Mesenchymal stem cell (in vitro differentiated cells and primary cell): ENCODE measurements around the gene TMPRSS13.
A peak's percentile ranks its signal among the peaks of the same experiment; 100 is the strongest.

Experiments
- DNase-seq: peaks from one replicate; pipeline ENCODE4 v3.0.0-alpha.2; 2013
- H2AFZ ChIP-seq: one replicate; pipeline ENCODE4 v1.6.1; 2013; ENCODE audit warnings: low read depth, mild to moderate bottlenecking, control low read depth, inconsistent platforms, low read length, moderate library complexity
- H2AK5ac ChIP-seq: 2 replicates; pipeline ENCODE4 v1.6.1; 2013; ENCODE audit warnings: low read length, moderate library complexity, mild to moderate bottlenecking, inconsistent platforms; ENCODE audit not compliant: severe bottlenecking
- H2BK120ac ChIP-seq: one replicate; pipeline ENCODE4 v1.6.1; 2013; ENCODE audit warnings: low read depth, mild to moderate bottlenecking, inconsistent platforms, low read length, moderate library complexity
- H2BK12ac ChIP-seq, 2 experiments: one replicate each; pipeline ENCODE4 v1.6.1; 2013; ENCODE audit warnings: inconsistent platforms in 2 of 2, low read length in 2 of 2, mild to moderate bottlenecking in 2 of 2, moderate library complexity in 2 of 2, control low read depth in 1 of 2
- H2BK15ac ChIP-seq: one replicate; pipeline ENCODE4 v1.6.1; 2013; ENCODE audit warnings: mild to moderate bottlenecking, low read depth, inconsistent platforms; ENCODE audit not compliant: poor library complexity, severe bottlenecking
- H2BK5ac ChIP-seq: 2 replicates; pipeline ENCODE4 v1.6.1; 2013; ENCODE audit warnings: low read depth, mild to moderate bottlenecking, low read length, control low read depth, inconsistent platforms; ENCODE audit not compliant: poor library complexity, severe bottlenecking
- H3K14ac ChIP-seq, 2 experiments: one replicate each; pipeline ENCODE4 v1.6.1; 2013; ENCODE audit warnings: inconsistent platforms in 2 of 2, low read length in 2 of 2, control low read depth in 1 of 2, mild to moderate bottlenecking in 1 of 2, moderate library complexity in 1 of 2
- H3K18ac ChIP-seq, 2 experiments: one replicate each; pipeline ENCODE4 v1.6.1; 2013; ENCODE audit warnings: inconsistent platforms in 2 of 2, low read length in 2 of 2, control low read depth in 1 of 2, low read depth in 1 of 2, mild to moderate bottlenecking in 1 of 2
- H3K23ac ChIP-seq, 2 experiments: one replicate each; pipeline ENCODE4 v1.6.1; 2013; ENCODE audit warnings: inconsistent platforms in 2 of 2, low read length in 2 of 2, mild to moderate bottlenecking in 2 of 2, moderate library complexity in 2 of 2, control low read depth in 1 of 2
- H3K27ac ChIP-seq: 2 replicates; pipeline ENCODE4 v1.5.1; 2013; ENCODE audit warnings: mild to moderate bottlenecking, moderate library complexity, low read length, control low read depth, inconsistent platforms; ENCODE audit not compliant: poor library complexity, severe bottlenecking
- H3K27me3 ChIP-seq, 2 experiments: 2 replicates each; pipeline versions ENCODE4 v1.6.1 to v1.7.0; 2013; ENCODE audit warnings: low read length in 2 of 2, mild to moderate bottlenecking in 2 of 2, moderate library complexity in 2 of 2, control low read depth in 1 of 2, inconsistent platforms in 1 of 2; ENCODE audit not compliant: control insufficient read depth in 1 of 2, insufficient read depth in 1 of 2
- H3K36me3 ChIP-seq, 2 experiments: 2 replicates each; pipeline versions ENCODE4 v1.6.1 to v1.7.0; 2013; ENCODE audit warnings: low read length in 2 of 2, control low read depth in 1 of 2, inconsistent platforms in 1 of 2, low read depth in 1 of 2, mild to moderate bottlenecking in 1 of 2; ENCODE audit not compliant: insufficient read depth in 2 of 2, control insufficient read depth in 1 of 2
- H3K4ac ChIP-seq, 2 experiments: one replicate each; pipeline ENCODE4 v1.6.1; 2013; ENCODE audit warnings: inconsistent platforms in 2 of 2, low read length in 2 of 2, mild to moderate bottlenecking in 2 of 2, moderate library complexity in 2 of 2, control low read depth in 1 of 2, low read depth in 1 of 2
- H3K4me1 ChIP-seq: 2 replicates; pipeline ENCODE4 v1.6.1; 2013; ENCODE audit warnings: low read depth, low read length, control low read depth; ENCODE audit not compliant: control insufficient read depth, insufficient read depth
- H3K4me2 ChIP-seq: 2 replicates; pipeline ENCODE4 v1.6.1; 2013; ENCODE audit warnings: low read length, mild to moderate bottlenecking, inconsistent platforms; ENCODE audit not compliant: poor library complexity, severe bottlenecking
- H3K4me3 ChIP-seq, 2 experiments: 2 replicates each; pipeline versions ENCODE4 v1.5.1 to v1.7.0; 2013; ENCODE audit warnings: low read length in 2 of 2, mild to moderate bottlenecking in 2 of 2, control low read depth in 1 of 2, low read depth in 1 of 2; ENCODE audit not compliant: insufficient read depth in 1 of 2
- H3K79me1 ChIP-seq: replicated peaks from 2 replicates; pipeline ENCODE4 v1.6.1; 2013; ENCODE audit warnings: mild to moderate bottlenecking, control low read depth, low read length, inconsistent platforms; ENCODE audit not compliant: poor library complexity, severe bottlenecking
- H3K9ac ChIP-seq: 2 replicates; pipeline ENCODE4 v1.7.0; 2013; ENCODE audit warnings: mild to moderate bottlenecking, low read length, moderate library complexity
- H3K9me3 ChIP-seq: 2 replicates; pipeline ENCODE4 v1.7.0; 2013; ENCODE audit warnings: mild to moderate bottlenecking, low read length; ENCODE audit not compliant: control insufficient read depth
- H4K8ac ChIP-seq: one replicate; pipeline ENCODE4 v1.6.1; 2013; ENCODE audit warnings: inconsistent platforms, mild to moderate bottlenecking, low read length, moderate library complexity
- H4K91ac ChIP-seq: one replicate; pipeline ENCODE4 v1.6.1; 2013; ENCODE audit warnings: mild to moderate bottlenecking, low read length, inconsistent platforms
- WGBS: methylation state at CpG from one replicate; pipeline ENCODE4 v1.1.7; 2013; ENCODE audit warnings: mixed read lengths; 5-methylcytosine and 5-hydroxymethylcytosine counted together

Gene TMPRSS13

GRCh38 chr11:117891362-117891761 lies 37.8 kb downstream of the TMPRSS13 start:
- H3K36me3 ChIP-seq: no peaks in the 10 kb centered on the region
- no peak overlapping the region for H4K8ac ChIP-seq
- peak overlapping the region in 1 of 2 experiments; percentile 38 for H3K18ac ChIP-seq
- no peak overlapping the region for H3K4me2 ChIP-seq
- H3K9ac ChIP-seq: no peak overlapping the region
- H3K23ac ChIP-seq: no peak overlapping the region
- DNase-seq: no peak
- H2BK12ac ChIP-seq: peak overlapping the region in 1 of 2 experiments; percentile 83
- H3K4me1 ChIP-seq: peaks cover 5% of the 10 kb centered on the region
- no peaks in the 10 kb centered on the region for H3K9me3 ChIP-seq
- H2BK5ac ChIP-seq: peak overlapping the region; percentile 51
- no peak overlapping the region for H3K14ac ChIP-seq
- H3K79me1 ChIP-seq: no peaks in the 10 kb centered on the region
- 91% methylated on average over 2 of the region's 2 CpGs for WGBS
- no peak overlapping the region for H2AK5ac ChIP-seq
- no peak overlapping the region for H2AFZ ChIP-seq
- H2BK15ac ChIP-seq: no peak overlapping the region
- no peak overlapping the region for H3K4me3 ChIP-seq
- no peak overlapping the region for H4K91ac ChIP-seq
- H3K27me3 ChIP-seq: peaks cover 0 to 1% of the 10 kb centered on the region in 2 experiments
- no peak overlapping the region for H2BK120ac ChIP-seq
- no peak overlapping the region for H3K4ac ChIP-seq
- H3K27ac ChIP-seq: no peak overlapping the region

GRCh38 chr11:117888139-117888566 lies 41.0 kb downstream of the TMPRSS13 start:
- H2AK5ac ChIP-seq: no peak overlapping the region
- H3K4me1 ChIP-seq: peaks cover 16% of the 10 kb centered on the region
- no peak overlapping the region for H3K23ac ChIP-seq
- no peaks in the 10 kb centered on the region for H3K27me3 ChIP-seq
- whole genome bisulfite sequencing: 86% methylated on average over 8 of the region's 8 CpGs
- H2BK120ac ChIP-seq: no peak overlapping the region
- no peaks in the 10 kb centered on the region for H3K36me3 ChIP-seq
- DNase-seq: no peak
- peak overlapping the region; percentile 4 for H4K91ac ChIP-seq
- no peak overlapping the region for H3K4me2 ChIP-seq
- H3K4me3 ChIP-seq: no peak overlapping the region
- no peak overlapping the region for H3K14ac ChIP-seq
- peak overlapping the region in 1 of 2 experiments; percentile 80 for H2BK12ac ChIP-seq
- H3K79me1 ChIP-seq: no peaks in the 10 kb centered on the region
- no peak overlapping the region for H4K8ac ChIP-seq
- H3K4ac ChIP-seq: no peak overlapping the region
- no peaks in the 10 kb centered on the region for H3K9me3 ChIP-seq
- H3K27ac ChIP-seq: no peak overlapping the region
- H2AFZ ChIP-seq: peak overlapping the region; percentile 6
- no peak overlapping the region for H2BK5ac ChIP-seq
- no peak overlapping the region for H3K18ac ChIP-seq
- H3K9ac ChIP-seq: no peak overlapping the region
- no peak overlapping the region for H2BK15ac ChIP-seq

- Histone ChIP-seq H2AFZ (no peak overlapping the region), H3K79me1 (no peaks in the 10 kb centered on the region), H3K18ac (peak overlapping the region; percentile 1 to 64), H4K91ac (peak overlapping the region; percentile 34), H4K8ac (peak overlapping the region; percentile 66), H2BK15ac (peak overlapping the region; percentile 62), H3K4me2 (no peak overlapping the region), H3K27me3 (no peaks in the 10 kb centered on the region), H3K9ac (no peak overlapping the region), H2AK5ac (no peak overlapping the region), H3K4me1 (peaks cover 16% of the 10 kb centered on the region), H3K14ac (peak overlapping the region in 1 of 2 experiments; percentile 63), H3K36me3 (no peaks in the 10 kb centered on the region), H3K9me3 (no peaks in the 10 kb centered on the region), H2BK12ac (peak overlapping the region; percentile 75 to 94), H3K4me3 (no peak overlapping the region), H3K27ac (no peak overlapping the region), H3K23ac (no peak overlapping the region), H3K4ac (peak overlapping the region; percentile 27 to 68), H2BK120ac (peak overlapping the region; percentile 71), H2BK5ac (no peak overlapping the region)
- DNase-seq: no peak
- WGBS: 65% methylated on average over 9 of the region's 9 CpGs
Measured at GRCh38 chr11:117887431-117888138, 41.6 kb downstream of the TMPRSS13 start.

- H3K23ac ChIP-seq: no peak overlapping the region
- no peaks in the 10 kb centered on the region for H3K9me3 ChIP-seq
- H3K4me2 ChIP-seq: no peak overlapping the region
- H2BK120ac ChIP-seq: peak overlapping the region; percentile 78
- no peak overlapping the region for H2BK12ac ChIP-seq
- peak overlapping the region; percentile 23 for H2AFZ ChIP-seq
- peak; percentile 96 for DNase-seq
- H4K8ac ChIP-seq: peak overlapping the region; percentile 24
- no peak overlapping the region for H3K4ac ChIP-seq
- H3K14ac ChIP-seq: no peak overlapping the region
- H3K9ac ChIP-seq: peak overlapping the region; percentile 84
- peaks cover 16% of the 10 kb centered on the region for H3K4me1 ChIP-seq
- H2AK5ac ChIP-seq: no peak overlapping the region
- H3K36me3 ChIP-seq: no peaks in the 10 kb centered on the region
- no peak overlapping the region for H2BK5ac ChIP-seq
- H3K79me1 ChIP-seq: no peaks in the 10 kb centered on the region
- no peak overlapping the region for H3K27ac ChIP-seq
- peaks cover 16 to 17% of the 10 kb centered on the region in 2 experiments for H3K27me3 ChIP-seq
- 9% methylated on average over 11 of the region's 11 CpGs for WGBS
- H3K4me3 ChIP-seq: peak overlapping the region in 1 of 2 experiments; percentile 65
- no peak overlapping the region for H4K91ac ChIP-seq
- H3K18ac ChIP-seq: peak overlapping the region; percentile 58 to 100
- H2BK15ac ChIP-seq: no peak overlapping the region
Measured at GRCh38 chr11:117885777-117886176, 43.4 kb downstream of the TMPRSS13 start.
